SK-N-SH treated with all-trans-retinoic acid at 6 μM for 48 hours (cell line): ENCODE data around the gene PPP4R1.

ENCODE experiments used
- ARNTL ChIP-seq: fragments of 450-650 bp; formaldehyde crosslinking; IDR thresholded peaks from 2 replicates; pipeline ENCODE4 v1.5.0; 2020; ENCODE audit warnings: low read depth, mild to moderate bottlenecking, moderate library complexity, borderline replicate concordance
- CREB5 ChIP-seq: fragments of 250-450 bp; sonication (Bioruptor Pico); IDR thresholded peaks from 2 replicates; pipeline ENCODE4 v1.5.1; 2020; ENCODE audit warnings: low read depth, mild to moderate bottlenecking, moderate library complexity
- CSDC2 ChIP-seq: fragments of 250-450 bp; sonication (Bioruptor Pico); IDR thresholded peaks from 2 replicates; pipeline ENCODE4 v1.5.0; 2020; ENCODE audit warnings: mild to moderate bottlenecking, moderate library complexity
- OSR1 ChIP-seq: fragments of 250-450 bp; sonication (Bioruptor Pico); IDR thresholded peaks from 2 replicates; pipeline ENCODE4 v1.8.0; 2022; ENCODE audit warnings: moderate library complexity, mild to moderate bottlenecking, inconsistent platforms
- PATZ1 ChIP-seq: fragments of 250-450 bp; sonication (Bioruptor Pico); IDR thresholded peaks from 2 replicates; pipeline ENCODE4 v1.8.0; 2020; ENCODE audit warnings: mild to moderate bottlenecking, moderate library complexity, borderline replicate concordance
- POU6F1 ChIP-seq: fragments of 250-450 bp; sonication (Bioruptor Pico); IDR thresholded peaks from 2 replicates; pipeline ENCODE4 v1.8.0; 2021; ENCODE audit warnings: low read depth, mild to moderate bottlenecking, moderate library complexity, borderline replicate concordance
- SNAI2 ChIP-seq: fragments of 250-450 bp; sonication (Bioruptor Pico); IDR thresholded peaks from 2 replicates; pipeline ENCODE4 v1.5.0; 2020; ENCODE audit warnings: mild to moderate bottlenecking, moderate library complexity
- ZC3H10 ChIP-seq: fragments of 250-450 bp; sonication (Bioruptor Pico); IDR thresholded peaks from 2 replicates; pipeline ENCODE4 v1.5.1; 2021; ENCODE audit warnings: mild to moderate bottlenecking, moderate library complexity
- ZFP3 ChIP-seq: fragments of 250-450 bp; sonication (Bioruptor Pico); IDR thresholded peaks from 2 replicates; pipeline ENCODE4 v1.5.0; 2020; ENCODE audit warnings: mild to moderate bottlenecking, moderate library complexity
- ZFP30 ChIP-seq: fragments of 450-650 bp; formaldehyde crosslinking; IDR thresholded peaks from 2 replicates; pipeline ENCODE4 v1.5.0; 2022; ENCODE audit warnings: mild to moderate bottlenecking, moderate library complexity
- ZNF70 ChIP-seq: fragments of 450-650 bp; formaldehyde crosslinking; IDR thresholded peaks from 2 replicates; pipeline ENCODE4 v1.5.0; 2020; ENCODE audit warnings: mild to moderate bottlenecking, moderate library complexity

- TF ChIP-seq PATZ1 = no peak
- no peak for TF ChIP-seq CREB5
- TF ChIP-seq POU6F1 (CRISPR knock-in tag) = no peak
- TF ChIP-seq OSR1 (CRISPR knock-in tag) = no peak
- TF ChIP-seq ZNF70 (CRISPR knock-in tag) = no peak
- TF ChIP-seq SNAI2 (CRISPR knock-in tag) = no peak
- no peak for TF ChIP-seq ZFP30 (CRISPR knock-in tag)
- TF ChIP-seq CSDC2 = no peak
- TF ChIP-seq ARNTL = no peak
- TF ChIP-seq ZC3H10 (CRISPR knock-in tag) = no peak
- no peak for TF ChIP-seq ZFP3
Measured at GRCh38 chr18:9508446-9509025, 105.8 kb downstream of the PPP4R1 start.
